HTERT RPE-1 (cell line): ENCODE measurements around the gene SLMAP.

Source experiments
- in situ Hi-C: fragments of 300-500 bp; cut with MboI; formaldehyde crosslinking; loops from 4 replicates; pipeline ENCODE4 v1.14.3; 2020; ENCODE audit warnings: low sequenced_read_pairs

Gene SLMAP

DNA sequence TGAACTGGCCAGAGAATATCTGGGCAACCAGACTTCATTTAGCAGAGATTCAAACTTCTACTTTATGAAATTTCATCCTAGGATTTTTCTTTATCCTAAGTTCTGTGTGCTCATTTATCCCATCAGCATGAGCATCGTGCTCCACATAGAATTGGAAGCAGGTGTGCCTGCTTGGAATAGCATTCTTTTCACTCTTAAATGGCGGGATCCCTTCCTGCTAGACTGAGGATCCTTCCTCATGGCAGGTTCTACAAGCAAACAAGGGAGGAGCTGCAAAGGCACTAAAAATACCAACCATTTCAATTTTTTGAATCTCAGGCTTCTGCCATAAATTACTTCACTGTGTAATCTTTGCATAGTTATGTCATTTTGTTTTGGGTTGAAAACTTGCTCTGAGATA is 177.5 kb downstream of the SLMAP start:
- in situ Hi-C loops: no loop called here

DNA sequence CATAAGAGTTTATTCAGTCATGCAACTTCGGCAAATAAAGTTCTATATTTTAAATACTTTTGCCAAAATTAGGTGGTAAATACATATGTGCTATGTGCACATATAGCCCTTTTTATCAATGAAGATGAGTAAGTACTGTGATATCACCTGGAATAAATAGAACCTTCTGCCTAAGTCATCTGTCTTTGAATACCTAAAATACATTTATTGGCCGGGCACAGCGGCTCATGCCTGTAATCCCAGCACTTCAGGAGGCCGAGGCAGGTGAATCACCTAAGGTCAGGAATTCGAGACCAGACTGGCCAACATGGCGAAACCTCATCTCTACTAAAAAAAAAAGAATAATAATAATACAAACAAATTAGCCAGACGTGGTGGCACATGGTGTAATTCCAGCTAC is 178.3 kb downstream of the SLMAP start:
- in situ Hi-C loops: no loop called here

DNA sequence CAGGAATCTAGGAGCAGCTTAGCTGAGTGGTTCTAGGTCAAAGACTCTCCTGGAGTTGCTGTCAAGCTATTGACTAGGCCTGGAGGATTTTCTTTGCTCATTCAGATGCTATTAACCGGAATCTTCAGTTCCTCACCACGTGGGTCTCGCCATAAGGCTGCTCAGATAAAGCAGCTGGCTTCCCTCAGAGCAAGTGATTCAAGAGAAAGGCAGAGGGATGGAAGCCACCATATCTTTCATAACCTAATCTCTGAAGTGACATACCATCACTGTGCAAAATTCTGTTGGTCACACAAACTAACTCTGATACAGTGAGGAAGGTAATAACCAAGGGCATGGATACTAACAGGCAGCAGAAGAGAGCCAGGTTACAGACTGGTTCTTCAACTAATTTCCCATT is 179.4 kb downstream of the SLMAP start:
- in situ Hi-C loops: no loop called here

DNA sequence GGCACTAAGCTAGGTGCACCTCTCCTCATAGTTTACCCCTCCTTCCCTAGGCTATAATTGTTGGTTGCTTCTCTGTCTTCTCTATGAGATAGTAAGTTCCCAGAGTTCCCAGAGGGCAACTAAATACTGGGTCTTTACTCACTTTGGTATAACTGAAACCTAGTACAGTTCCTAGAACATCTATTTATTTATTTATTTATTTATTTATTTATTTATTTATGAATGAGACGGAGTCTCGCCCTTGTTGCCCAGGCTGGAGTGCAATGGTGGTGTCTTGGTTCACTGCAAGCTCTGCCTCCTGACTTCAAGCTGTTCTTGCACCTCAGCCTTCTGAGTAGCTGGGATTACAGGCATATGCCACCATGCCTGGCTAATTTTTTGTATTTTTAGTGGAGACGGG is 181.0 kb downstream of the SLMAP start:
- in situ Hi-C loops: no loop called here

DNA sequence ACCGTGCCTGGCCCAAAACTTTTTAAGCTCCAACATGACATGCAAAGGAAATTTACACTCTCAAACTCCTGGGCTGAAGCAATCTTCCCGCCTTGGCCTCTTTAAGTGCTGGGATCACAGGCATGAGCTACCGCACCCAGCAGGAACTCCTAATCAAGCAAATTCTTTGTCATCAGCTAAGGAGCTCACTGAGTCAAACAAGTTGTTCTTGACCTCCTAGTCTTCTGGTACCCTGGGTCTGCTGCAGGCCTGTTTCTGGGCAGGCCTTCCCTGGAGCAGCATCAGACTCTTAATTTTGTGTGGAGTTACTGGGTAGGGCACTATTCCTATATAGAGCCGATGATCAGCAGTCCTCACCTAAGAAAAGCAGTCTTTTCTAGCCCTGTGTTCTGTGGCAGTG is 183.7 kb downstream of the SLMAP start:
- in situ Hi-C loops: no loop called here

DNA sequence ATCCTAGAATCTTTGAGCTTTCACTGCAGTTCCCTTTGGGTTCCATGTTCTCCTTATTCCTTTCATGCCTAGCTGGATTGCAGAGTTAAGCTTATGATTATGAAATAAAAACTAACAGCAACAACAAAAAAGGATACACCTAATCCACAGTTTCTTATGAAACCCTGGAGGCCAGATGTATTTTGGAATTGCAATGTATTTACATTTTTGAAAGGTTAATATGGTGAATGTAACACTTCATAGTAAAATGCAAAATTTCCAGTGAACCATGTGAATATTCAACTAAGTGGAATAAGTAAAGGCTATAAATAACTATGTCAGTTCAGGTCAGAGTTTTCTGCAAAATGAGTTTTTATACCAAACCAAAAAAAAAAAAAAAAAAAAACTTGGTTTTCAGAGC is 186.3 kb downstream of the SLMAP start:
- in situ Hi-C loops: no loop called here

DNA sequence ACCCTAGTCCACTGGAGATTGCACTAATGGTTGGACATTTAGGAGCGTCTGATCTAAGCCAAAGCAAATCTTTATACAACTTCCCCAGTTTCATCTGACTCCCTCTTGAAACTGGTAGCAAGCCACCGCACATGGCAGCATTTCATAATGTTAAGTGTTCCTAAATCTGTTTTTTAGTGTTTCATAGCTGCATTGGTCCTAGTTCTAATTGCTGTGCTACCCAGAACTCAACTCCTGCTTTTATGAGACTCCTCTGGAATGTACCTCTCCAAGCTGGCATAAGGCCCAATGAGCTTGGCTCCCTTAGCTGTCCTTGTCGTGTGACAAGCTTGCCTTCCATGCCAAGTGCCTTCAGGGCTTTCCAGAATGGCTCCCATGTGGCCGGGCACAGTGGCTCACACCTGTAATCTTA is 186.8 kb downstream of the SLMAP start:
- in situ Hi-C loops: no loop called here

DNA sequence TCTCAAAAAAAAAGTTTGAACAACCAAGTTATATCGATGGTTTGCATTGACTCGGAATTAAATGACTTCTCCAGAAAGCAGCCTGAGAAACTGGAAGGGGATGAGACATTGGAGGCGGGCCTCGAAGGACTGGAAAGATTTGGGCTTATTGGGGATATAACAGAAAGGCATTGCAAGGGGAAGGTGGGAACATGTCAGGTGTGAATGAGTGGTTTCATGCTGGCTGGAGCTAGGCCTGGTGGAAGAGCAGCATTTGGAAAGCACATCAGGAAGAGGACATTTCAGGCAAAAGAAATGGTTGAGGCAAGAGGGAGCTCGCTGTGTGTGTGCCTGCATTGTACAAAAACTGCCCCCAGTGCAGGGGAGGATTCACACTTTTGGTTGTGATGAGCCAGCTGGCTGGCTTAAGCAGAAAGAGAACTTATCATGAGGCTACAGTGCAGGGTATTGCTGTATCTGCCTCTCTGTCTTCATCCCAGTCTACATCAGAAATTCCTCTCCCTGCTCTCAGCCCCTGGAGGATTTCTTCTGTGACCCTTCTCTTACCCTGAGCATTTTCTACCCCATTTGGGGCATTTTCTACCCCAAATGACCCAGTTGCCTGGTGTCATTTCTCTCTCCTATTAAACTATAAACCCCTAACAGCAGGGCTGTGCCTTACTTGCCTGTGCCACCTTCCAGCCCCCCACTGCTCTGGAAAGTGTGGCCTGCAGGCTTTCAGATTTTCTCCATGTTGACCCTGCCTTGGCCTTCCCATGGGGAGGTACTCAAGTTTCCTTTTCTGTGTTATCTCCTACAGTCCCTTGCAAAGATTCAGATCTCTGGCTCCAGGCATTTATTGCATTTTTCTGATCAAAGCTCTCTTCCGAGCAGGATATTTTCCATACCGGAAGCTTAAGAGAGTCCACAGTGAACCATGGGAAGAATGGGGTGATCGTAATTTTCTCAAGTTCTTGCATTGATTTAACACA is 187.7 kb downstream of the SLMAP start:
- in situ Hi-C loops: no loop called here

DNA sequence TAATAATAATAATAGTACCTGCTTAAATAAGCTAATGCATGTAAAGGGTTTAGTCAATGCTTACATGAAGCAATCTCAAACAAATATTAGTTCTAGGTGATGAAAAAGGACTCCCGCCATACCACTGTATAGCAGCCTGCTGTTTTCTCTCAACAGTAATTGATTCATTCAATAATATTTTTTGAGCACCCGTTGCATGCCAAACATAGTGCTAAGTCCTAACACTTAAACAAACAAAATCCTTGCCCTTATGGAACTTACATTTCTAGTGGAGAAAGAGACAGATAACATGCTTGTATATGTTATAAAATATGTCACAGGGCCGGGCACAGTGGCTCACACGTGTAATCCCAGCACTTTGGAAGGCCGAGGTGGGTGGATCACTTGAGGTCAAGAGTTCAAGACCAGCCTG is 190.9 kb downstream of the SLMAP start:
- in situ Hi-C loops: no loop called here

DNA sequence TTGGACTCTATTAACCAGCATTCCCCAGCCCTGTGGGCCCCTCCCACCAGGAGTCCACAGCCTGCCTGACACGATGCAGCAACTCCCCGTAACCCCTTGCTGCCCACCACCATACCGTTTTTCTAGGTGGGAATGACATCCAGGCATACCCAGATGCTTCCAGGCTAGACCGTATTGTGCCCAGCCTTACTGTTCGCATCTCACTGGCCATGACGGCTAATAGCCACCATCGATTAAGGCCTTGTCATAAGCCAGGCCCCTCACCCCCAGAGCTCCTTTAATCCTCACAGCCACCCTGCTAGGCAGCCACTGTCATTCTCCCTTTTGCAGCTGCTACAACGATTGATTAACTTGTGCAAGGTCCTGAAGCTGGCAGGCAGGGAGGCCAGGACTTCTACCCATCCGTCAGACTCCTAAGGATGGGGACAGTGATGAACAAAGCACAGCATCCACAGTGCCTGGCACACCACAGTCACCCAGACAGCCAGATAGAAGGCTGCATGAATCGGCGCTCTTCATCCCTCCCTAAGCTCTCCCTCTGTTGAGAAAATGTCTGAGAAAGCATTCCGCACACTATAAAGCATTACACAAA is 192.1 kb downstream of the SLMAP start:
- in situ Hi-C loops: no loop called here

DNA sequence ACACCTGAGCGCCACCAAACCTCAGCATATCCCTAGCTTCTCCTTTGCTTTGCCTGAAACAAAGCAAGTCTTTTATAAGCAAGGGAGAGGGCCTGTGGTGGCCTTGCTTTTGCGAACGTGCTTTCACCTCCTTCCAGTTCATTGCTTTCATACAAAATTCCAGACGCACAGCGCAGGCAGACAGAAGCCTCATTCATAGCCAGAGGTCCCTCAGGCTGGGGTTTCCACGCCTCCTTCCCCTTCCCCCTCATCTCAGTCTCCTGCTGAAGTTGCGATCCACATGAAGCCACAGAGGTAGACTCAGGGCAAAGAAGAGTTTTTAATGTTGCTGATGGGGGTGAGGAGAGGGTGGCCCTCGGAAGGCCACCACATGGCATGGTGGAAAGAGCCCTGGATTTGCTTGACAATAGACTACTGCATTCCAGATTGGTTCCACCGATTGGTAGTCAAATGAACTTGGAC is 192.7 kb downstream of the SLMAP start:
- in situ Hi-C loops: no loop called here

DNA sequence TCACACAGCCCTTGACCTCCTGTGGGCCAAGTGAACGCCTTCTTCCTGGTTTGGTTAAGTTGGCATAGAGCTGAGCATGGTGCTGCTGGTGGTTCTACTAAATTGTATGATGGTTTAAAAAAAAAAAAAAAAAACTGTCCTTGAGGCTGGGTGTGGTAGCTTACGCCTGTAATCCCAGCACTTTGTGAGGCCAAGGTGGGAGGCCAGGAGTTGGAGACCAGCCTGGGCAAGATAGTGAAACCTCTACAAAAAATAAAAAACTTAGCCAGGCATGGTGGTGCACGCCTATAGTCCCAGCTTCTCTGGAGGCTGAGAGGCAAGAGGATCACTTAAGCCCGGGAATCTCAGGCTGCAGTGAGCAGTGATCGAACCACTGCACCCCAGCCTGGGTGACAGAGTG is 193.2 kb downstream of the SLMAP start:
- in situ Hi-C loops: no loop called here

DNA sequence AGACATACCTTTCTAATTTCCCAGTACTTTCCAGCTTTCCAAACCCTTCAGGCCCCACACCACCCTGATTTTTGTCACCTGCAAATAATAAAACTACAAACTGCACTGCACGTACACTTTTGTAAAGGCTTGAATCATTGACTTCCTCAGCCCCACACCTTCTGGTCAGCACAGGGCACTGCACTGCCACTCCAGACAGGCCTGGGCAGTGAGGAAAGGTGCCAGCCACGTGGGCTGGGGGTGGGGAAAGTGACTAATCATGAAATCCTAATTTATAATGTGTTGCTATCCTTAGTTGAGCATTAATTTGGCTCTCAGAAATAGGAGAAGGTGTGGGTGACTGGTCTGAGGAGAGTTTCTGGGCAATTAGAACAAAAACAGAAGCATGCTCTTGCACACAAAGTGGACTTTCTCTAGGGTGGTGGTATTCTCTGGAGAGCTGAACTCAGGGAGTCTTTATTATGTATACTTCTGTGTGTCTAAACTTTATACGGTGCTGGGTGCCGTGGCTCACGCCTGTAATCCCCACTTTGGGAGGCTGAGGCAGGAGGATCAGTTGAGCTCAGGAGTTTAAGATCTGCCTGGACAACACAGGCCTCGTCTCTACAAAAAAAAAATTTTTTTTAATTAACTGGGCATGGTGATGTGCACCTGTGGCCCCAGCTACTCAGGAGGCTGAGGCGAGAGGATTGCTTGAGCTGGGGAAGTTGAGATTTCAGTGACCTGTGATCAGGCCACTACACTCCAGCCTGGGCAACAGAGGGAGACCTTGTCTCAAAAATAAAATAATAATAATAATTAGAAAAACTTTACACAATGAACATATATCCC is 193.9 kb downstream of the SLMAP start:
- in situ Hi-C loops: no loop called here

DNA sequence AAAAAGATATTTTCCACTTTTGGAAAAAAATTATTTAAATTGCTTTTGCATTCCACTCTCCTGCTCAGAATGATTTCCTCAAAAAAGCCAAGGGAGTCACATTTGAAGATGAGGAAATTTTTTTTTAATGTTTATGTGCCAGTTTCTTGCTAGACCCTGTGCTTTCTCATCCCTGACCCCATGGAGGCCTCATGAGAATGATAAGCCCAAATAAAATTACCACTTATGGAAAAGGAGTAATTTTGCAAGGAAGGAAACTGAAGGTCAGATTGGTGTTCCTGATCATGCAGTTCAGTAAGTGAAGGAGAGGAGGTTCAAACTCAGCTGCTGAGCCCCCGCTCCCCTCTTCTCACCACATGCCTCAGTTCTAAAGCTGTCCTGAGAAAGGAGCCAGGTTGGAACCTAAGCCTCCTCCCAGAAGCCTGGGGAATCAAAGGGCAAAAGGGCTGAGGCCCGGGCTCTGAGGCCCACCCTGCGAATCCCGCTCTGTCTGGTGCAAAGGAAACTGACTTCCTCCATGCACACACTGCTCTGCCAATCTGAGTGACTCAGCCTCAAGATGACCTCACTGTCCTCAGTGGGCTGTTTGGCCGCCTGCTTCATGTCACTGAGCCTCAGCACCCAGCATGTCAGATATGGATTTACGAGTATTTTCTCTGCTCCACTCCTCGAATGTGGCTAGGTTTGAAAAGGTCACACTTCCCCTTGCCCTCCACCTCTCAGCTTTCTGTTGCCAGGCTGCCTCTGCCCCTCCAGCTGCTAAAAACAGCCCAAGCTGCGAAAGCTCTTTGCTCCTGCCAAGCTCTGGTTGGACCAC is 195.2 kb downstream of the SLMAP start:
- in situ Hi-C loops: no loop called here

DNA sequence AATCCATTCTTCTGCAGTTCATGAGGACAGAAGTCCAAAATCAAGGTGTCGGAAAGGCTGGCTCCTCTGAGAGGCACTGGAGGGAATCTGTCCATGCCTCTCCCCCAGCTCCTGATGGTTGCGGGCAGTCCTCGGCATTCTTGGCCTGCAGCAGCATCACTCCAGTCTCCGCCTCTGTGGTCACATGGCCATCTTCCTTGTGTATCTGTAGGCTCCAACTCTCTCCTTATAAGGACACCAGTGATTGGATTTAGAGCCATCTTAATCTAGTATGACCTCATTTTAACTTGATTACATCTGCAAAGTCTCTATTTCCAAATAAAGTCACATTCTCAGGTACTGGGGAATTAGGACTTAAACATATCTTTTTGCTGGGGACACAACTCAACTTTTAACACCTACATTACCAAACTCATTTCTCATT is 196.1 kb downstream of the SLMAP start:
- in situ Hi-C loops: no loop called here

DNA sequence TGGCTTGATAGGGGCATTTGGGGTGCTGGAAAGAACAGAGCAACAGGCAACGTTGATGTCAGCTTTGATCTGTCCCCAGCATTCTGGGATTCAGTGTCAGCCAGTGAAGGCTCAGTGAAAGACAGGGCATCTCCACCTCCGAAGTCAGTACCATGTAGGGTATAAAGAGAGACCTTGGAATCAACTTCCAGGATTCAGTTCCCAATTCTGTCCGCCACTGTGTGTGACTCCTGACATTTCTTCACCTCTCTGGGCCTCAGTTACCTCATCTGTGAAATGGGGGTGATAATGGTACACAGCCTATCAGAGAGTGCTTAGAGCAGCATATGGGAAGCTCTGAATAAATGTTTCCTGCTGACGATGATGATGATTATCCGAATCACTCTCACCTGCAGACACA is 196.5 kb downstream of the SLMAP start:
- in situ Hi-C loops: no loop called here

DNA sequence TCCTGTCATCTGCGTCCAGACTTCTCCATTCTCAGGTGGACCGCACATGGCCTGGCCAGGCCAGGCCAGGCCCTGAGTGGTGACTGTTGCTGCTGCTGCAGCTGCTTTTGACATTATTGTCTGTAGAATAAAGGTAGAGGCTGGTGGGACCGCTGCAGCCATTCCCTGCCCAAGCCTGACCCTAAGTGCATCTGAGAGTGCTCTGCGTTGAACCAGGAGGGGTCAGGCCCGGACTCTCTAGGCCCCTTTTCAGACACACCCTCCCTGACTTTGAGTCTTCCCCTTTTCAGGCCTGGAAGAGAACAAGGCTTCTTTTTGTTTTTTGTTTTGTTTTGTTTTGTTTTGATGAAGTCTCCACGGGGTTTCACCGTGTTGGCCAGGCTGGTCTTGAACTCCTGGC is 197.5 kb downstream of the SLMAP start:
- in situ Hi-C loops: no loop called here

DNA sequence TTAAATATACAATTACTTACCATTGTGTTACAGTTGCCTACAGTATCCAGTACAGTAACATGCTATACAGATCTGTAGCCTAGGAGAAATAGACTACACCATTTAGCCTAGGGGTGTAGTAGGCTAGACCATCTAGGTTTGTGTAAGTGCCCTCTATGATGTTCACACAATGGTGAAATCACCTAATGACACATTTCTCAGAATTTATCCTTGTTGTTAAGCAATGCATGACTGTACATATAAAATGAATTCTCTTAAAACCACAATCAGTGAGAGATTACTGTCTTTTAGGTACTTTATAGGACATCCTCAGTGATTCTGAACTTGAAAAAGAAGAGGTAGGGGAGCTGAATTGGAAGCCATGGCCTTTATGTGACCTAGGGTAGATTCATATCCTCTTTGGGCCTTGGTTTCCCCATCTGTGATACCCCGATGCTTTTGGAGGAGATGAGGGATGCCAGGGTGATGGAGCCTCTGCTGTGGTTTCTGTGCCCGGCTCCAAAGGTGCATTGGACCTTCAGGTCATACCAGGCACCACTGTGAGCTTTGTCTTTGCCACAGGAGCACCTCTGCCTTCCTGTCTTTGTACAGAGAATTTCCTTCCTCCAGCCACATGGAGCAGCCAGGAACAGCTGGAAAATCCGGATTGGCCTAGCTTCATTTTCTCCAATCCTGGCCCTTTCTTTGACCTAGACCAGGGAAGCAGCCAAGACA is 200.2 kb downstream of the SLMAP start:
- in situ Hi-C loops: no loop called here

DNA sequence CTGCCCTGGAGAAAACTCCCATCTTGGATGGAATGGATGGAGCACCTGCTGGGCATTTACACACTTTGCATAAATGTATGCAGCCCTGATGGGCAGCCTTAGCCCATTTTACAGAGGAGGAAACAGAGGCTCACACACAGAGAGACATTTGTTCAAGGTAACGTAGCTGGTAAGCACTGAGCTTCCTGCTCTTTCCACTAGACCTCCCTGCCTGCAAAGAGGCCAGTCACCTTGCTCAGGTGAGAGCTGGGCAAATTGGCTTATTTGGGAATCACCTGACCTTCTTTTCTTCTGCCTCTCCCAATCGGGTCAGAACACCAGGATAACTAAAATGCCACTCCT is 200.7 kb downstream of the SLMAP start:
- in situ Hi-C loops: no loop called here

DNA sequence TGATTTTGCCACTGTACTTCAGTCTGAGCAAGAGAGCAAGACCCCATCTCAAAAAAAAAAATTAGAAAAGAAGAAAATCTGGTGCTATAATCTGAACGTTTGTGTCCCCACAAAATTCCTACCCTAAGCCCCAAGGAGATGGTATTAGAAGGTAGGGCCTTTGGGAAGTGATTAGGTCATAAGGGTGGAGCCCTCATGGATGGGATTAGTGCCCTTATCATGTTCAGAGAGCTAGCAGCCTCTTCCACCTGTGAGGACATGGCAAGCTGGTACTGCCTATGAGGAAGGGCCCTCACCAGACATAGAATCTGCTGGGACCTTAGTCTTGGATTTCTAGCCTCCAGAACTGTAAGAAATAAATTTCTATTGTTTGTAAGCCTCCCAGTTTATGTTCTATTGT is 201.7 kb downstream of the SLMAP start:
- in situ Hi-C loops: no loop called here
